Prostate gland (tissue), 2 donors: ENCODE results near the gene PTPN2.

Source experiments
- POLR2A ChIP-seq: fragments of 450-650 bp; IDR thresholded peaks from one replicate; pipeline ENCODE4 v1.6.1; 2016; ENCODE audit warnings: antibody characterized with exemption, mild to moderate bottlenecking
- TF ChIP-seq, protein P1 (sequence below), 4 experiments: fragments of 200-600 bp in 2 of 4; fragments of 450-650 bp in 2 of 4; sonication (generic) in 2 of 4; IDR thresholded peaks; 1 replicate in 3 of 4; 2 replicates in 1 of 4; pipeline ENCODE4 v1.5.1; 2016 to 2019; ENCODE audit warnings: antibody characterized with exemption in 4 of 4, mild to moderate bottlenecking in 2 of 4, moderate library complexity in 2 of 4

DNA sequence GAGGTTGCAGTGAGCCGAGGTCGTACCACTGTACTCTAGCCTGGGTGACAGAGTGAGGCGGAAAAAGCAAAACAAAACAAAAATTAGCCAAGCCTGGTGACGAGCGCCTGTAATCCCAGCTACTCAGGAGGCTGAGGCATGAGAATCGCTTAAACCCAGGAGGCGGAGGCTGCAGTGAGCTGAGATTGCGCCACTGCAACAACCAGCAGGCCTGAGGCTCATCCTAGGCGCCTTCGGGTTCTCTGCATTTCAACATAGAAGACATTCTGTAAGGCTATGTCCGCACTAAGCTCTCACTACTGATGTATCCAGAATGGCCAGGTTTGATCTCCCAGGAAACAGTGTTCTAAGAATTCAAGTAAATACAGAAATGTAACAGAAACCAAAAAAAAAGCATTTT is 23.5 kb downstream of the PTPN2 start:
- TF ChIP-seq, protein P1, sequence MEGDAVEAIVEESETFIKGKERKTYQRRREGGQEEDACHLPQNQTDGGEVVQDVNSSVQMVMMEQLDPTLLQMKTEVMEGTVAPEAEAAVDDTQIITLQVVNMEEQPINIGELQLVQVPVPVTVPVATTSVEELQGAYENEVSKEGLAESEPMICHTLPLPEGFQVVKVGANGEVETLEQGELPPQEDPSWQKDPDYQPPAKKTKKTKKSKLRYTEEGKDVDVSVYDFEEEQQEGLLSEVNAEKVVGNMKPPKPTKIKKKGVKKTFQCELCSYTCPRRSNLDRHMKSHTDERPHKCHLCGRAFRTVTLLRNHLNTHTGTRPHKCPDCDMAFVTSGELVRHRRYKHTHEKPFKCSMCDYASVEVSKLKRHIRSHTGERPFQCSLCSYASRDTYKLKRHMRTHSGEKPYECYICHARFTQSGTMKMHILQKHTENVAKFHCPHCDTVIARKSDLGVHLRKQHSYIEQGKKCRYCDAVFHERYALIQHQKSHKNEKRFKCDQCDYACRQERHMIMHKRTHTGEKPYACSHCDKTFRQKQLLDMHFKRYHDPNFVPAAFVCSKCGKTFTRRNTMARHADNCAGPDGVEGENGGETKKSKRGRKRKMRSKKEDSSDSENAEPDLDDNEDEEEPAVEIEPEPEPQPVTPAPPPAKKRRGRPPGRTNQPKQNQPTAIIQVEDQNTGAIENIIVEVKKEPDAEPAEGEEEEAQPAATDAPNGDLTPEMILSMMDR (IDR thresholded peaks at IDR 0.05) = no peak
- no peak for TF ChIP-seq POLR2A
